GM12878 (cell line): Measurements from ENCODE around the gene UBQLN4.

Experiments used
- BCLAF1 ChIP-seq: fragments of 450-650 bp; IDR thresholded peaks from 2 replicates; pipeline ENCODE4 v1.6.1; 2017; ENCODE audit warnings: antibody characterized with exemption, mild to moderate bottlenecking, moderate library complexity
- EZH2 ChIP-seq: IDR thresholded peaks from 2 replicates; pipeline ENCODE4 v1.6.1; 2012; ENCODE audit warnings: low read depth, mild to moderate bottlenecking, control low read depth, inconsistent platforms, low read length, borderline replicate concordance; ENCODE audit not compliant: control insufficient read depth
- POLR2A ChIP-seq: IDR thresholded peaks from 2 replicates; pipeline ENCODE4 v1.6.1; 2011; ENCODE audit warnings: low read depth, mild to moderate bottlenecking, low read length
- RAD21 ChIP-seq: IDR thresholded peaks from 2 replicates; pipeline ENCODE4 v1.6.1; 2011; ENCODE audit warnings: mild to moderate bottlenecking, low read depth, low read length, moderate library complexity; ENCODE audit not compliant: insufficient read depth
- ZNF384 ChIP-seq: IDR thresholded peaks from 2 replicates; pipeline ENCODE4 v1.6.1; 2012; ENCODE audit warnings: low read depth, mild to moderate bottlenecking, low read length, improper control_type of control experiment, borderline replicate concordance
- TF ChIP-seq, protein P1 (sequence below), 3 experiments: IDR thresholded peaks in 2 of 3; conservative IDR thresholded peaks in 1 of 3; 2 replicates each; pipeline ENCODE4 v1.5.1; 2011; ENCODE audit warnings: low read depth in 3 of 3, low read length in 3 of 3, mild to moderate bottlenecking in 3 of 3, control low read depth in 2 of 3, moderate library complexity in 2 of 3, inconsistent platforms in 1 of 3, mixed read lengths in 1 of 3; ENCODE audit not compliant: control insufficient read depth in 2 of 3, insufficient read depth in 1 of 3; ENCODE audit errors: extremely low read depth in 1 of 3
- TF ChIP-seq, protein P2 (sequence below): fragments of 450-650 bp; IDR thresholded peaks from 2 replicates; pipeline ENCODE4 v1.6.1; 2016; ENCODE audit warnings: mild to moderate bottlenecking
- TF ChIP-seq, protein P3 (sequence below): fragments of 450-650 bp; IDR thresholded peaks from 2 replicates; pipeline ENCODE4 v1.6.1; 2018; ENCODE audit warnings: borderline replicate concordance, mild to moderate bottlenecking; ENCODE audit not compliant: partially characterized antibody

DNA sequence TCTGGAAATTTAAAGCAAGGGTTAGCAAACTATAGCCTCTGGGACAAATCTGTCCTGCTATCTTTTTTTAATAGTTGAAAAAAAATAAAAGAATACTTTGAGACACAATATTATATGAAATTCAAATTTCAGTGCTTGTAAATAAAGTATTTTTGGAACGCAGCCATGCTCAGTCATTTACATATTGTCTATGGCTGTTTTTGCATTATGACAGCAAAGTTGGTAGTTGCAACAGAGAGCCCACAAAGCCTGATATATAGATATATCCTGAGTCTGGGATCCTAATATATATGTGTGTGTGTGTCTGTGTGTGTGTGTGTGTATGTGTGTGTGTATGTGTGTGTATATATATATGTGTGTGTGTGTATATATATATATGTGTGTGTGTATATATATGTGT, 53.6 kb downstream of the UBQLN4 start:
- TF ChIP-seq, protein P1, sequence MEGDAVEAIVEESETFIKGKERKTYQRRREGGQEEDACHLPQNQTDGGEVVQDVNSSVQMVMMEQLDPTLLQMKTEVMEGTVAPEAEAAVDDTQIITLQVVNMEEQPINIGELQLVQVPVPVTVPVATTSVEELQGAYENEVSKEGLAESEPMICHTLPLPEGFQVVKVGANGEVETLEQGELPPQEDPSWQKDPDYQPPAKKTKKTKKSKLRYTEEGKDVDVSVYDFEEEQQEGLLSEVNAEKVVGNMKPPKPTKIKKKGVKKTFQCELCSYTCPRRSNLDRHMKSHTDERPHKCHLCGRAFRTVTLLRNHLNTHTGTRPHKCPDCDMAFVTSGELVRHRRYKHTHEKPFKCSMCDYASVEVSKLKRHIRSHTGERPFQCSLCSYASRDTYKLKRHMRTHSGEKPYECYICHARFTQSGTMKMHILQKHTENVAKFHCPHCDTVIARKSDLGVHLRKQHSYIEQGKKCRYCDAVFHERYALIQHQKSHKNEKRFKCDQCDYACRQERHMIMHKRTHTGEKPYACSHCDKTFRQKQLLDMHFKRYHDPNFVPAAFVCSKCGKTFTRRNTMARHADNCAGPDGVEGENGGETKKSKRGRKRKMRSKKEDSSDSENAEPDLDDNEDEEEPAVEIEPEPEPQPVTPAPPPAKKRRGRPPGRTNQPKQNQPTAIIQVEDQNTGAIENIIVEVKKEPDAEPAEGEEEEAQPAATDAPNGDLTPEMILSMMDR (IDR thresholded peaks at IDR 0.05 in 2 of 3, conservative IDR thresholded peaks at IDR 0.05 in 1 of 3; ENCODE audit: control insufficient read depth in 2 of 3, extremely low read depth in 1 of 3, insufficient read depth in 1 of 3, low read depth in 3 of 3, low read length in 3 of 3) = no peak
- no peak for TF ChIP-seq POLR2A
- TF ChIP-seq BCLAF1 = no peak
- TF ChIP-seq, protein P2, sequence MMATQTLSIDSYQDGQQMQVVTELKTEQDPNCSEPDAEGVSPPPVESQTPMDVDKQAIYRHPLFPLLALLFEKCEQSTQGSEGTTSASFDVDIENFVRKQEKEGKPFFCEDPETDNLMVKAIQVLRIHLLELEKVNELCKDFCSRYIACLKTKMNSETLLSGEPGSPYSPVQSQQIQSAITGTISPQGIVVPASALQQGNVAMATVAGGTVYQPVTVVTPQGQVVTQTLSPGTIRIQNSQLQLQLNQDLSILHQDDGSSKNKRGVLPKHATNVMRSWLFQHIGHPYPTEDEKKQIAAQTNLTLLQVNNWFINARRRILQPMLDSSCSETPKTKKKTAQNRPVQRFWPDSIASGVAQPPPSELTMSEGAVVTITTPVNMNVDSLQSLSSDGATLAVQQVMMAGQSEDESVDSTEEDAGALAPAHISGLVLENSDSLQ = no peak
- TF ChIP-seq, protein P3, sequence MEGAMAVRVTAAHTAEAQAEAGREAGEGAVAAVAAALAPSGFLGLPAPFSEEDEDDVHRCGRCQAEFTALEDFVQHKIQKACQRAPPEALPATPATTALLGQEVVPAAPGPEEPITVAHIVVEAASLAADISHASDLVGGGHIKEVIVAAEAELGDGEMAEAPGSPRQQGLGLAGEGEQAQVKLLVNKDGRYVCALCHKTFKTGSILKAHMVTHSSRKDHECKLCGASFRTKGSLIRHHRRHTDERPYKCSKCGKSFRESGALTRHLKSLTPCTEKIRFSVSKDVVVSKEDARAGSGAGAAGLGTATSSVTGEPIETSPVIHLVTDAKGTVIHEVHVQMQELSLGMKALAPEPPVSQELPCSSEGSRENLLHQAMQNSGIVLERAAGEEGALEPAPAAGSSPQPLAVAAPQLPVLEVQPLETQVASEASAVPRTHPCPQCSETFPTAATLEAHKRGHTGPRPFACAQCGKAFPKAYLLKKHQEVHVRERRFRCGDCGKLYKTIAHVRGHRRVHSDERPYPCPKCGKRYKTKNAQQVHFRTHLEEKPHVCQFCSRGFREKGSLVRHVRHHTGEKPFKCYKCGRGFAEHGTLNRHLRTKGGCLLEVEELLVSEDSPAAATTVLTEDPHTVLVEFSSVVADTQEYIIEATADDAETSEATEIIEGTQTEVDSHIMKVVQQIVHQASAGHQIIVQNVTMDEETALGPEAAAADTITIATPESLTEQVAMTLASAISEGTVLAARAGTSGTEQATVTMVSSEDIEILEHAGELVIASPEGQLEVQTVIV = no peak
- no peak for TF ChIP-seq EZH2
- no peak for TF ChIP-seq ZNF384
- no peak for TF ChIP-seq RAD21
